Suprapubic skin (tissue), 4 donors: ENCODE results near the gene CYFIP1. TPM values are rescaled to one million over a fixed set of nuclear protein-coding genes. Genes with fewer than 3 reads are reported as not detected.
A peak's percentile ranks its signal among the peaks of the same experiment; 100 is the strongest.

Source experiments
- DNase-seq, 2 donors: peaks; one replicate each; pipeline ENCODE4 v3.0.0-alpha.2; 2019; ENCODE audit warnings: low spot score in 2 of 2
- H3K27ac ChIP-seq: fragments of 200-600 bp; sonication (generic); one replicate; pipeline ENCODE4 v1.5.1; 2019
- H3K27me3 ChIP-seq: fragments of 200-600 bp; sonication (generic); one replicate; pipeline ENCODE4 v1.5.1; 2019
- H3K36me3 ChIP-seq: fragments of 200-600 bp; sonication (generic); one replicate; pipeline ENCODE4 v1.5.1; 2019
- H3K4me1 ChIP-seq: fragments of 200-600 bp; sonication (generic); one replicate; pipeline ENCODE4 v1.5.1; 2019
- H3K4me3 ChIP-seq: fragments of 200-600 bp; sonication (generic); one replicate; pipeline ENCODE4 v1.5.1; 2019; ENCODE audit warnings: mild to moderate bottlenecking
- H3K9me3 ChIP-seq: fragments of 200-600 bp; sonication (generic); one replicate; pipeline ENCODE4 v1.5.1; 2019
- CTCF ChIP-seq, 2 donors: fragments of 200-600 bp in 1 of 2; fragments of 450-650 bp in 1 of 2; sonication (generic) in 1 of 2; IDR thresholded peaks; one replicate each; pipeline ENCODE4 v1.5.1; 2016 to 2019; ENCODE audit warnings: antibody characterized with exemption in 2 of 2, mild to moderate bottlenecking in 1 of 2, moderate library complexity in 1 of 2
- EP300 ChIP-seq: sonication (generic); formaldehyde crosslinking; IDR thresholded peaks from one replicate; pipeline ENCODE4 v1.6.1; 2017; ENCODE audit warnings: antibody characterized with exemption
- POLR2A ChIP-seq, 2 donors: fragments of 450-650 bp; IDR thresholded peaks; one replicate each; pipeline ENCODE4 v1.6.1; 2017; ENCODE audit warnings: antibody characterized with exemption in 2 of 2, mild to moderate bottlenecking in 2 of 2, moderate library complexity in 2 of 2
- POLR2AphosphoS5 ChIP-seq, 3 donors: sonication (generic); formaldehyde crosslinking; IDR thresholded peaks; one replicate each; pipeline ENCODE4 v1.6.1; 2017; ENCODE audit warnings: antibody characterized with exemption in 3 of 3
- WGBS: methylation state at CpG from one replicate; pipeline ENCODE4 v1.1.5; 2018; 5-methylcytosine and 5-hydroxymethylcytosine counted together
- total RNA-seq, 4 donors: library from RNA; depleted of rRNA; stranded (reverse); fragments of >200 nt; gene quantifications; one replicate each; pipeline ENCODE4 v1.1.0, GENCODE V29; 2016

Gene CYFIP1
- total RNA-seq, 4 donors from 2014 or later = 77.5 to 106 (median 99.4) TPM

GRCh38 chr15:22887157-22887951, 92.8 kb downstream of the CYFIP1 start:
- TF ChIP-seq POLR2AphosphoS5 (IDR thresholded peaks at IDR 0.05) = no peak
- Histone ChIP-seq H3K9me3 (no peaks in the 10 kb centered on the region), H3K27me3 (no peaks in the 10 kb centered on the region), H3K27ac (no peak overlapping the region), H3K4me1 (no peaks in the 10 kb centered on the region), H3K4me3 (no peak overlapping the region), H3K36me3 (peaks cover 57% of the 10 kb centered on the region)
- 75% methylated on average over 14 of the region's 14 CpGs for WGBS
- DNase-seq = peak in 1 of 2 donors; percentile 76

- TF ChIP-seq POLR2AphosphoS5 (IDR thresholded peaks at IDR 0.05) = no peak
- no peak for TF ChIP-seq EP300
- TF ChIP-seq POLR2A (IDR thresholded peaks at IDR 0.05) = no peak
- no peak for TF ChIP-seq CTCF (IDR thresholded peaks at IDR 0.05)
- Histone ChIP-seq H3K9me3 (no peaks in the 10 kb centered on the region), H3K27me3 (no peaks in the 10 kb centered on the region), H3K36me3 (peaks cover 59% of the 10 kb centered on the region), H3K4me3 (no peak overlapping the region), H3K27ac (no peak overlapping the region), H3K4me1 (no peaks in the 10 kb centered on the region)
- 95% methylated on average over 6 of the region's 6 CpGs for WGBS
- no peak for DNase-seq
These were observed 95.0 kb downstream of the CYFIP1 start for GRCh38 chr15:22885120-22885519.

- Histone ChIP-seq H3K36me3 (peaks cover 65% of the 10 kb centered on the region), H3K27me3 (no peaks in the 10 kb centered on the region), H3K9me3 (no peaks in the 10 kb centered on the region), H3K4me3 (no peak overlapping the region), H3K27ac (no peak overlapping the region), H3K4me1 (no peaks in the 10 kb centered on the region)
- TF ChIP-seq POLR2AphosphoS5 (IDR thresholded peaks at IDR 0.05) = no peak
- TF ChIP-seq EP300 = no peak
- no peak for TF ChIP-seq POLR2A (IDR thresholded peaks at IDR 0.05)
- TF ChIP-seq CTCF (IDR thresholded peaks at IDR 0.05) = no peak
- WGBS = 50% methylated on average over 1 of the region's 1 CpG
- peak in 1 of 2 donors; percentile 33 for DNase-seq
These were observed 95.8 kb downstream of the CYFIP1 start for GRCh38 chr15:22884344-22884743.

- Histone ChIP-seq H3K27ac (no peak overlapping the region), H3K4me3 (no peak overlapping the region), H3K36me3 (peaks cover 65% of the 10 kb centered on the region), H3K27me3 (no peaks in the 10 kb centered on the region), H3K4me1 (no peaks in the 10 kb centered on the region), H3K9me3 (no peaks in the 10 kb centered on the region)
- TF ChIP-seq POLR2A (IDR thresholded peaks at IDR 0.05) (no peak), EP300 (no peak), POLR2AphosphoS5 (IDR thresholded peaks at IDR 0.05) (no peak), CTCF (IDR thresholded peaks at IDR 0.05) (no peak)
- DNase-seq = peak in 1 of 2 donors; percentile 52
- WGBS = 93% methylated on average over 13 of the region's 13 CpGs
These were observed 97.0 kb downstream of the CYFIP1 start for GRCh38 chr15:22883196-22883595.

- Histone ChIP-seq H3K36me3 (peaks cover 65% of the 10 kb centered on the region), H3K9me3 (no peaks in the 10 kb centered on the region), H3K4me3 (no peak overlapping the region), H3K4me1 (no peaks in the 10 kb centered on the region), H3K27me3 (no peaks in the 10 kb centered on the region), H3K27ac (no peak overlapping the region)
- 97% methylated on average over 25 of the region's 25 CpGs for WGBS
- no peak for TF ChIP-seq POLR2AphosphoS5 (IDR thresholded peaks at IDR 0.05)
- no peak for TF ChIP-seq EP300
- no peak for TF ChIP-seq POLR2A (IDR thresholded peaks at IDR 0.05)
- TF ChIP-seq CTCF (IDR thresholded peaks at IDR 0.05) = no peak
- peak in 1 of 2 donors; percentile 27 for DNase-seq
These were observed 98.3 kb downstream of the CYFIP1 start for GRCh38 chr15:22881739-22882440.
